Neural progenitor cell (in vitro differentiated cells): ENCODE measurements around the gene GCK. TPM values are rescaled to one million over a fixed set of nuclear protein-coding genes. Genes with fewer than 3 reads are reported as not detected.
A peak's percentile ranks its signal among the peaks of the same experiment; 100 is the strongest.

Experiments used
- DNase-seq: peaks from one replicate; pipeline ENCODE4 v3.0.0-alpha.2; 2016; ENCODE audit warnings: low spot score
- H2AFZ ChIP-seq: fragments of 200-600 bp; sonication (generic); replicated peaks from 2 replicates; pipeline ENCODE4 v1.6.1; 2016; ENCODE audit warnings: antibody characterized with exemption
- H3F3A ChIP-seq: fragments of 200-600 bp; sonication (generic); 2 replicates; pipeline ENCODE4 v1.6.1; 2016; ENCODE audit warnings: antibody characterized with exemption, low read depth
- H3K27ac ChIP-seq: fragments of 200-600 bp; sonication (generic); 2 replicates; pipeline ENCODE4 v1.5.1; 2016; ENCODE audit warnings: mild to moderate bottlenecking
- H3K27me3 ChIP-seq: fragments of 200-600 bp; sonication (generic); 2 replicates; pipeline ENCODE4 v1.6.1; 2016; ENCODE audit warnings: mild to moderate bottlenecking, moderate library complexity
- H3K36me3 ChIP-seq: fragments of 200-600 bp; sonication (generic); 2 replicates; pipeline ENCODE4 v1.5.1; 2016
- H3K4me1 ChIP-seq: fragments of 200-600 bp; sonication (generic); 2 replicates; pipeline ENCODE4 v1.6.1; 2016; ENCODE audit warnings: mixed run types
- H3K4me2 ChIP-seq: fragments of 200-600 bp; sonication (generic); 2 replicates; pipeline ENCODE4 v1.6.1; 2016
- H3K4me3 ChIP-seq: fragments of 200-600 bp; sonication (generic); 2 replicates; pipeline ENCODE4 v1.5.1; 2016
- H3K79me2 ChIP-seq: fragments of 200-600 bp; sonication (generic); 2 replicates; pipeline ENCODE4 v1.6.1; 2016; ENCODE audit warnings: low read depth
- H3K9ac ChIP-seq: fragments of 200-600 bp; sonication (generic); 2 replicates; pipeline ENCODE4 v1.6.1; 2016
- H3K9me3 ChIP-seq: fragments of 200-600 bp; sonication (generic); 2 replicates; pipeline ENCODE4 v1.5.1; 2016; ENCODE audit warnings: low read depth
- H4K20me1 ChIP-seq: fragments of 200-600 bp; sonication (generic); 2 replicates; pipeline ENCODE4 v1.6.1; 2016; ENCODE audit warnings: low read depth
- H3K27ac Mint-ChIP-seq: 3 replicates; pipeline ENCODE4 v1.8.0; 2021; ENCODE audit warnings: mixed read lengths
- H3K27me3 Mint-ChIP-seq: 2 replicates; pipeline ENCODE4 v1.8.0; 2022; ENCODE audit warnings: low read depth, mild to moderate bottlenecking, inconsistent platforms, moderate library complexity, mixed read lengths; ENCODE audit not compliant: insufficient read depth
- H3K36me3 Mint-ChIP-seq: 3 replicates; pipeline ENCODE4 v1.8.0; 2021; ENCODE audit warnings: mixed read lengths
- H3K4me1 Mint-ChIP-seq: 3 replicates; pipeline ENCODE4 v1.8.0; 2021; ENCODE audit warnings: mixed read lengths
- H3K4me3 Mint-ChIP-seq: 3 replicates; pipeline ENCODE4 v1.8.0; 2021; ENCODE audit warnings: mild to moderate bottlenecking, moderate library complexity, mixed read lengths
- H3K9me3 Mint-ChIP-seq: 3 replicates; pipeline ENCODE4 v1.8.0; 2020; ENCODE audit warnings: mixed read lengths
- EZH2 ChIP-seq: fragments of 200-600 bp; sonication (generic); IDR thresholded peaks from 2 replicates; pipeline ENCODE4 v1.6.1; 2017; ENCODE audit warnings: antibody characterized with exemption, mild to moderate bottlenecking, moderate library complexity
- EZH2phosphoT487 ChIP-seq: fragments of 200-600 bp; sonication (generic); IDR thresholded peaks from 2 replicates; pipeline ENCODE4 v1.6.1; 2017; ENCODE audit warnings: antibody characterized with exemption
- total RNA-seq: library from RNA; depleted of rRNA; stranded (reverse); fragments of >200 nt; gene quantifications from 2 replicates; pipeline ENCODE4 v1.2.3, GENCODE V29; 2015; ENCODE audit warnings: low replicate concordance
- TF ChIP-seq, protein P1 (sequence below): fragments of 200-600 bp; sonication (generic); IDR thresholded peaks from 2 replicates; pipeline ENCODE4 v1.5.1; 2017; ENCODE audit warnings: antibody characterized with exemption, mild to moderate bottlenecking

The GCK gene
- total RNA-seq, 1 donor from 2014 or later: not detected

DNA sequence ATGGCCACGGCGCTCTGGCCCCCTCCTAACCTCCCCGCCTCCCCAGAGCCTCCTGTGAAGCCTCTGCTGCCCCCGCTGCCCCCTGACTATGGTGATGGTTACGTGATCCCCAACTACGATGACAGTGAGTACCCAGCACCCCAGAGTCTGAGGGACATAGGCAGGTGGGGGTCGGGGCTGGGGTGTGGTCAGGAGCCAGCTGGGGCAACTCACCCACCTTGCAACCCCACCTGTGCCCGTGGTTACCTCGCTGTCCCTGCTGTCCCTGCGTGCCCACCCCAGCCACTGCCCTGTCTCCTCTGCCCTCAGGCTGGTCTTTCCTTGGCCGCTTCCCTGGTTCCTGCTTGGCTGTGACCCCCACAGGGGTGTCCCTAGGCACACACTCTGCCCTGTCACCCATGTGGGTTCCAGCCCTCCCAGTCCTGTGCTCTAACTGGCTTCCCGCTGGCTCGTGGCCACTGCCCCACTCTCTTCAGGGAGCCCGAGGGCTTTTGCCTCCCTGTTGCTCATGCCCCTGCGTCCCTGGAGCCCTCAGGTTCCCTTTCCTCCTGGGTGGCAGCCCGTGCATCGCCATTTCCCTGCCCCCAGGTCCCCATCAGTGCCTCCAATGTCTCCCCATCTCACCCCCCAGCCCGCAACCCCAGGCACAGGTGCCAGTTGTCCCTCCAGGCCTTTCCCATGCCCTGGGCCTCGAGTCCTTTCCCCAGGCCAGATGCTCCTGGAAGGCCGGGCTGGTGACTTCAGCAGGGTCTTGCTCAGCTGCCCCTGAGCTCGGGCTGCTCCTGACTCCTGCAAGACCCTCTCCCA is 81.1 kb downstream of the GCK start:
- peaks cover 4% of the 10 kb centered on the region for H4K20me1 ChIP-seq
- peaks cover 8% of the 10 kb centered on the region for H3K27me3 Mint-ChIP-seq
- no peak for TF ChIP-seq EZH2
- TF ChIP-seq EZH2phosphoT487: no peak
- TF ChIP-seq, protein P1, sequence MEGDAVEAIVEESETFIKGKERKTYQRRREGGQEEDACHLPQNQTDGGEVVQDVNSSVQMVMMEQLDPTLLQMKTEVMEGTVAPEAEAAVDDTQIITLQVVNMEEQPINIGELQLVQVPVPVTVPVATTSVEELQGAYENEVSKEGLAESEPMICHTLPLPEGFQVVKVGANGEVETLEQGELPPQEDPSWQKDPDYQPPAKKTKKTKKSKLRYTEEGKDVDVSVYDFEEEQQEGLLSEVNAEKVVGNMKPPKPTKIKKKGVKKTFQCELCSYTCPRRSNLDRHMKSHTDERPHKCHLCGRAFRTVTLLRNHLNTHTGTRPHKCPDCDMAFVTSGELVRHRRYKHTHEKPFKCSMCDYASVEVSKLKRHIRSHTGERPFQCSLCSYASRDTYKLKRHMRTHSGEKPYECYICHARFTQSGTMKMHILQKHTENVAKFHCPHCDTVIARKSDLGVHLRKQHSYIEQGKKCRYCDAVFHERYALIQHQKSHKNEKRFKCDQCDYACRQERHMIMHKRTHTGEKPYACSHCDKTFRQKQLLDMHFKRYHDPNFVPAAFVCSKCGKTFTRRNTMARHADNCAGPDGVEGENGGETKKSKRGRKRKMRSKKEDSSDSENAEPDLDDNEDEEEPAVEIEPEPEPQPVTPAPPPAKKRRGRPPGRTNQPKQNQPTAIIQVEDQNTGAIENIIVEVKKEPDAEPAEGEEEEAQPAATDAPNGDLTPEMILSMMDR: no peak
- H3K4me1 Mint-ChIP-seq: peaks cover 12% of the 10 kb centered on the region
- H3K9me3 Mint-ChIP-seq: no peaks in the 10 kb centered on the region
- H3K27me3 ChIP-seq: peaks cover 29% of the 10 kb centered on the region
- H3K4me1 ChIP-seq: no peaks in the 10 kb centered on the region
- no peak overlapping the region for H3K4me2 ChIP-seq
- H3K9me3 ChIP-seq: no peaks in the 10 kb centered on the region
- peaks cover 5% of the 10 kb centered on the region for H3F3A ChIP-seq
- H3K27ac Mint-ChIP-seq: no peak overlapping the region
- H3K79me2 ChIP-seq: no peaks in the 10 kb centered on the region
- no peak overlapping the region for H3K4me3 ChIP-seq
- no peak overlapping the region for H3K27ac ChIP-seq
- H2AFZ ChIP-seq: no peak overlapping the region
- peaks cover 7% of the 10 kb centered on the region for H3K36me3 Mint-ChIP-seq
- no peak overlapping the region for H3K4me3 Mint-ChIP-seq
- no peaks in the 10 kb centered on the region for H3K36me3 ChIP-seq
- DNase-seq: no peak
- H3K9ac ChIP-seq: no peak overlapping the region

DNA sequence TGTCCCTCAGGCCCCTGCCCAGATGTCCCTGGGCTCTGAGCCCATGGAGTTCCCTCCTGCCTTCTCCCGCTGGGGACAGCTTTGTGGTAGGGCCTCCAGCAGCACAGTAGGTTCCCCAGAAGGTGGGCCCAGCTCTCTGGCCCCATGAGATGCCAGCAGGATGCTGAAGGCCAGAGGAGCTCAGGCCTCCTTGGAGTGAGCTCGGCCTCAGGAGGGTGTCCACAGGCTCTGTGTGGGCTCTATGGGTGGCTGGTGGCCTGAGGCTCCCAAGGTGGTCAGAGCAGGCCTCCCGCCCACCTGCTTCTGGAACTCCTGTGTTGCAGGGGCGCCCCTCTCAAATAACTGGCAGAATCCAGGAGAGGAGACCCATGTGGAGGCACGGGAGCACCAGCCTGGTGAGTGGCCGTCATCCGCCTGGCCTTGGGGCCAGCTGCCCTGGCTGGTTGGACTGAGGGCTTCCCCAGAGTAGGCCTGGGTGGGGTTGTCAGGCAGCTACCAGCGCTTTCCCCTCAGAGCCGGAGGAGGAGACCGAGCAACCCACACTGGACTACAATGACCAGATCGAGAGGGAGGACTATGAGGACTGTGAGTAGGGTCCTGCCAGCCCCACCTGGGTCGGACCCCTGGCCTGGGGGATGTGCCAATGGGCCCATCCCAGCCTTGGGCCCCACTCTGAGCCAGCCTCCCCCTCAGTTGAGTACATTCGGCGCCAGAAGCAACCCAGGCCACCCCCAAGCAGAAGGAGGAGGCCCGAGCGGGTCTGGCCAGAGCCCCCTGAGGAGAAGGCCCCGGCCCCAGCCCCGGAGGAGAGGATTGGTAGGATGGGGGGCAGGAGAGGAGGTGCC is 81.9 kb downstream of the GCK start:
- no peaks in the 10 kb centered on the region for H3K36me3 ChIP-seq
- TF ChIP-seq EZH2: no peak
- no peak for TF ChIP-seq EZH2phosphoT487
- TF ChIP-seq, protein P1: no peak
- H3F3A ChIP-seq: peaks cover 5% of the 10 kb centered on the region
- peaks cover 4% of the 10 kb centered on the region for H3K36me3 Mint-ChIP-seq
- H3K27me3 ChIP-seq: peaks cover 37% of the 10 kb centered on the region
- H3K4me1 Mint-ChIP-seq: peaks cover 17% of the 10 kb centered on the region
- peaks cover 9% of the 10 kb centered on the region for H3K27me3 Mint-ChIP-seq
- H3K4me3 ChIP-seq: no peak overlapping the region
- H3K79me2 ChIP-seq: no peaks in the 10 kb centered on the region
- H3K27ac Mint-ChIP-seq: no peak overlapping the region
- no peaks in the 10 kb centered on the region for H3K9me3 Mint-ChIP-seq
- no peak for DNase-seq
- H3K4me1 ChIP-seq: no peaks in the 10 kb centered on the region
- H3K27ac ChIP-seq: no peak overlapping the region
- no peaks in the 10 kb centered on the region for H3K9me3 ChIP-seq
- no peak overlapping the region for H3K4me2 ChIP-seq
- H2AFZ ChIP-seq: no peak overlapping the region
- no peak overlapping the region for H3K4me3 Mint-ChIP-seq
- peaks cover 4% of the 10 kb centered on the region for H4K20me1 ChIP-seq
- H3K9ac ChIP-seq: no peak overlapping the region

DNA sequence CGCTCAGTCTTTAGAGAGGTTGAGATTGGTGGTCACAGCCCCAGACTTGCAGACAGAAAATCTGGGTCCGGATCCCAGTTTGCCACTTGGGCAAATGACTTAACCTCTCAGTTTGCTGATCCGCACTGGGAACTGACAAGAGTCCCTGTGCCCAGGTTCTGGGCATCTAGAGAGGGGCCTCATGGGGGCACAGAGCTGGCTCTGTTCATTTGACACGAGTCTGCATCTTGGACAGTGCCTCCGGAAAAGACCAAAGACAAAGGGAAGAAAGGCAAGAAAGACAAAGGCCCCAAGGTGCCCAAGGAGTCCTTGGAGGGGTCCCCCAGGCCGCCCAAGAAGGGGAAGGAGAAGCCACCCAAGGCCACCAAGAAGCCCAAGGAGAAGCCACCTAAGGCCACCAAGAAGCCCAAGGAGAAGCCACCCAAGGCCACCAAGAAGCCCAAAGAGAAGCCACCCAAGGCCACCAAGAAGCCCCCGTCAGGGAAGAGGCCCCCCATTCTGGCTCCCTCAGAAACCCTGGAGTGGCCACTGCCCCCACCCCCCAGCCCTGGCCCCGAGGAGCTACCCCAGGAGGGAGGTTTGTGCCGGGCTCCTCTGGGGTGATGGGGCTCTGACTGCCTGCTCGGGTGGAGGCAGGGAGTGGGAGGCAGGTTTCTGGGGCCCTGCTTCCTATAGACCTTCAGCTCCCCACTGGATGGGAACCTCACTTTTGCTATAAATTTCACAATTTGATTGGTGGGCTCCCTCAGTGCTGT is 82.8 kb downstream of the GCK start:
- Histone ChIP-seq H3K36me3 (no peaks in the 10 kb centered on the region), H3K79me2 (no peaks in the 10 kb centered on the region), H4K20me1 (peaks cover 4% of the 10 kb centered on the region), H3K27ac (no peak overlapping the region), H2AFZ (no peak overlapping the region), H3K27me3 (peaks cover 44% of the 10 kb centered on the region), H3K4me1 (no peaks in the 10 kb centered on the region), H3K4me3 (no peak overlapping the region), H3F3A (peaks cover 5% of the 10 kb centered on the region), H3K9ac (no peak overlapping the region), H3K9me3 (no peaks in the 10 kb centered on the region), H3K4me2 (no peak overlapping the region)
- peaks cover 20% of the 10 kb centered on the region for H3K4me1 Mint-ChIP-seq
- H3K9me3 Mint-ChIP-seq: no peaks in the 10 kb centered on the region
- H3K27ac Mint-ChIP-seq: peak overlapping the region; percentile 91
- peaks cover 3% of the 10 kb centered on the region for H3K36me3 Mint-ChIP-seq
- DNase-seq: no peak
- TF ChIP-seq EZH2: no peak
- TF ChIP-seq, protein P1: no peak
- no peak for TF ChIP-seq EZH2phosphoT487
- peaks cover 8% of the 10 kb centered on the region for H3K27me3 Mint-ChIP-seq
- peak overlapping the region; percentile 86 for H3K4me3 Mint-ChIP-seq
